ENCODE measurements around the gene AUTS2.
A peak's percentile ranks its signal among the peaks of the same experiment; 100 is the strongest.

AUTS2 gene

DNA sequence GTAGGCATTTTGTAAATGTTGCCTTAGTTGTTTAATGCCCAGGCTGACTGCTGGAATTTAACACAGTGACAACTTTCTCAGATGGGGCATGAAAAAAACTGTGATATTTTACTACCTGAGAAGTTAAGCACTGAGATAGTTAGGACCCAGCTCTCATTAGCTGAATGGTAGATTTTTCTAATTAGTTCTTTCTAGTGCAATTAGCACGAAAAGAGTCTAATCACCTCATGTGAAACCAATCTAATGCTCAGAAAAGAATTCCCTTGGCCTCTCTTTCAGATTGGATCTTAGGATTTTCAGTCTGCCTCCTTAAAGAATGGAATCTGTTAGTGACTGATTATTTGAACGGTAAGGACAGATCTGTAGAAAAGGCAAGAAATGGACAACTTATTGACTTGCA is 743.2 kb downstream of the AUTS2 start:
- no peak overlapping the region for H3K4me3 ChIP-seq (ENCODE audit: low read depth, low read length)
- TF ChIP-seq, protein P1, sequence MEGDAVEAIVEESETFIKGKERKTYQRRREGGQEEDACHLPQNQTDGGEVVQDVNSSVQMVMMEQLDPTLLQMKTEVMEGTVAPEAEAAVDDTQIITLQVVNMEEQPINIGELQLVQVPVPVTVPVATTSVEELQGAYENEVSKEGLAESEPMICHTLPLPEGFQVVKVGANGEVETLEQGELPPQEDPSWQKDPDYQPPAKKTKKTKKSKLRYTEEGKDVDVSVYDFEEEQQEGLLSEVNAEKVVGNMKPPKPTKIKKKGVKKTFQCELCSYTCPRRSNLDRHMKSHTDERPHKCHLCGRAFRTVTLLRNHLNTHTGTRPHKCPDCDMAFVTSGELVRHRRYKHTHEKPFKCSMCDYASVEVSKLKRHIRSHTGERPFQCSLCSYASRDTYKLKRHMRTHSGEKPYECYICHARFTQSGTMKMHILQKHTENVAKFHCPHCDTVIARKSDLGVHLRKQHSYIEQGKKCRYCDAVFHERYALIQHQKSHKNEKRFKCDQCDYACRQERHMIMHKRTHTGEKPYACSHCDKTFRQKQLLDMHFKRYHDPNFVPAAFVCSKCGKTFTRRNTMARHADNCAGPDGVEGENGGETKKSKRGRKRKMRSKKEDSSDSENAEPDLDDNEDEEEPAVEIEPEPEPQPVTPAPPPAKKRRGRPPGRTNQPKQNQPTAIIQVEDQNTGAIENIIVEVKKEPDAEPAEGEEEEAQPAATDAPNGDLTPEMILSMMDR (IDR thresholded peaks at IDR 0.05; ENCODE audit: insufficient read depth, low read depth, low read length, missing control alignments), result no peak
- no peak for DNase-seq (ENCODE audit: low read depth)

DNA sequence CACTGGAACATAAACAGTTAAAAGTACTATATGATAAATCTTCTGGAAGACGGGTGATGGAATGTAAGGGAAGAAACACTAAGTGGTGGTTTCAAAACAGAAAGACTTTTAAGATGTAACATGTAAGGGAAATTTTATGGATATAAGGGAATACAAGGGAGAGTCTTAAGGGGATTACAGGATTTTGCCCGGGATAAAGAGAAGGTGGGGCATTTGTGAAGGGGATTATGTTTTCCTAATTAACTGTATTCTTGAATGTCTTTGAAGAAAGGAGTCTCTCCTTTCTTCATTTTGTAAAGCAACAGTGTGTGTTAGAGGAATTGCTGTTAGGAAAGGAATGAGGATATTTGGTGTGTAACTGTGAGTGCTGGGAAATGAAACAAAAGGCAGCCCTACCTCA is 745.2 kb downstream of the AUTS2 start:
- TF ChIP-seq, protein P1 (IDR thresholded peaks at IDR 0.05; ENCODE audit: insufficient read depth, low read depth, low read length, missing control alignments), result no peak
- DNase-seq (ENCODE audit: low read depth), result no peak
- H3K4me3 ChIP-seq (ENCODE audit: low read depth, low read length), result no peak overlapping the region

DNA sequence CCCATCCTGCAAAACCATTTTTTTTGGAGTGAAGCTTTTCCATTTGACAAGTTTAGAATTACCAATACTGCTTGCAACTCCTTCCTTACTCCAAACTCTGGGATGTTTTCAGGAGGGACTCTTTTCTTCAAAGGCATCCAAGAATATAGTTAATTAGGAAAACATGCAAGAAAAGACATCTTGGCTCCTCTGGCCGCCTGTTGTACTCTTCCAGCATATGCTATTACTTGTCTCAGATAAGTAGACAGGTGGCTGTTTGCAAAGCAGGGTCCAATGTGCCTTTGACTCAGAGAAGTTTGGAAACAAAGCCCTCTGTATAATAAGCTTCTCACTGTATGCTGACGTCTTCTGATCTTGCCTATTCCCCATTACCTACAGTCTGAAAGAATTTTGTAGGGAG is 746.5 kb downstream of the AUTS2 start:
- H3K4me3 ChIP-seq (ENCODE audit: low read depth, low read length), result no peak overlapping the region
- DNase-seq (ENCODE audit: low read depth), result no peak
- TF ChIP-seq, protein P1 (IDR thresholded peaks at IDR 0.05; ENCODE audit: insufficient read depth, low read depth, low read length, missing control alignments), result no peak

DNA sequence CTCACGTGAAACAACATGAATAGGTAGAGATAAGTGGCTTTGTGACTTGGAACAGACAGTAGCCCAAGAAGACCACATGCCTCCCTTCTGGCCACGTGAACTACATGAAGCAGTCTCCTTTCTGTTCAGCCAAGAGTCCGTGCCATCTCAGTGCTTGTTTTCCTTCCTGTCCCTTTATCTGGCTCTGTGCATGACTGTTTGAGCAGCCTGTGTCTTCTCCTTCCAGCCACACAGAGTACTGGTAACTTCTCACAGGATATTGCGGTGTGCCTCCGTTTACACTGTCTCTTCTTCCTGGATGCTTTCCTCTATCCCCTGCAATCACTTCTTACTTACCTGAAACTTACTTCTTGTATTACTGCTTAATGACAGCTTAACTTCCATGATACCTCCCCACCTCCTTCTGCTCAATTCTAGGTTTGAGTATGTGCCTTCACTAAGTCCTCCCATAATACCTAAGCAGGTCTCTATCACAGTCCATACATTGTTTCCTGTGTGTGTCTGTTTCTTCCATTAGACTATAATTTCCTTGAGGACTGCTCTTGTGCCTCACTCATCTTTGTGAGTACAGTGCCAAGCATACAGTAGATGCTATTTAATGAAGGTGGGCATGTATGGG is 748.7 kb downstream of the AUTS2 start:
- TF ChIP-seq, protein P1 (IDR thresholded peaks at IDR 0.05; ENCODE audit: insufficient read depth, low read depth, low read length, missing control alignments), result no peak

DNA sequence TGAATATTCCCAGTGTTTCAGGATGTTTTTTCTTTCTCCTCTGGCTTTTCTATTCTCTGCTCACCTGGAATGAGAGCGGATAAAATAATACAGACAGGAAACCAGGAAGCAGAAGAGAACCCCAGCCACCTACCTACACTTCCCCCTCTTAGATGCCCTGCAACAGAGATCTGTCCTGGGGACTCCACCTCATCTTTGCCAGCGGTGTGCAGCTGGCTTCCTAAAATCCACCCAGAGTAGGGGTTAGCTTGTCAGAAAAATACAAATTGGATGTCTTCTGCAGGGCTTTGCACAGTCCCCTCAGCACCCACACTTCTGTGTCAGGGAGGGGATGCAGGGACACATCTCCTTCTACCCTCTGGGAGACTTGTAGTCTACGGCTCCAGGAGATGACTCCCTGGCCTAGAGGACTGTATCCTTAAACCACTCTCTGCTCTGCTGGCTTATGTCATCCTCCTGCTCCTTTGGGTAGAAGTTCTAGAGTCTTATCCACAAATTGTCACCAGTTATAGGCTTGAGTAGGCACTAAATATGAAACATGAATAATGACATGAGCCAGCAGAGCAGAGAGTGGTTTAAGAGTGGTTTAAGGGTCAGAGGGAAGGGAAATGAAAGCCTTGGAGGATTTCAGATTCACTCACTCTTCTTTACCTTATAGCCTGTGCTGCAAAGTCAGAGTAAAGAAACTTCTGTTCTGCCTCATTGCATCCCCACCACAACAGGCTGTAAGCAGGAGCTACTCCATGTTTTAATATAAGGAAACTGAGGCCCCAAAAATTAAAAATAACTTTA is 749.4 kb downstream of the AUTS2 start:
- H3K4me3 ChIP-seq (ENCODE audit: low read depth, low read length), result no peak overlapping the region
- DNase-seq (ENCODE audit: low read depth), result peak; percentile 73
- TF ChIP-seq, protein P1 (IDR thresholded peaks at IDR 0.05; ENCODE audit: insufficient read depth, low read depth, low read length, missing control alignments), result no peak

More for the DNA sequence above, 748.7 kb downstream of the AUTS2 start:
- no peak for DNase-seq (ENCODE audit: low read depth)
- H3K4me3 ChIP-seq (ENCODE audit: low read depth, low read length), result no peak overlapping the region

DNA sequence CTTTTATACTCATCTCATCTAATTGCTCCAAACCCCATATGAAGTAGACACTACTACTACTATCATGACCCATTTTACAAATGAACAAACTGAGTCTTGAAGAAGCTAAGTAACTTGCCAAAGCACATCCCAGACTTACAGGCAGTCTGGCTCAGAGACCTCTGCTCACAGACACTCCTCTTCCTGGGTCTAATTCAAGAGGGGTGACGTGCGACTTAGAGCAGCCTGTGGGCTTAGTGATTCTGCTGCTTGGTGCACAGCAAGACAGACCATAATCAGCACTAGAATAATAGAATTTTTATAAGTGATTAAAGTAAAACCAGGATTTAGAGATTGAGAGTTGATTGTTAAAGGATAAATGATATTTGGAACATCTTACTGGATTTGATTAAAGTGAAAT is 750.8 kb downstream of the AUTS2 start:
- H3K4me3 ChIP-seq (ENCODE audit: low read depth, low read length), result no peak overlapping the region
- TF ChIP-seq, protein P1 (IDR thresholded peaks at IDR 0.05; ENCODE audit: insufficient read depth, low read depth, low read length, missing control alignments), result no peak
- no peak for DNase-seq (ENCODE audit: low read depth)
